HG03457 (cell line): ENCODE data around the gene UROC1.

Source experiments
- ATAC-seq: cut with Tn5 transposase; IDR thresholded peaks from one replicate; pipeline ENCODE4 v1.9.1; 2021; ENCODE audit warnings: moderate number of reproducible peaks; ENCODE audit not compliant: unreplicated experiment

UROC1 gene

DNA sequence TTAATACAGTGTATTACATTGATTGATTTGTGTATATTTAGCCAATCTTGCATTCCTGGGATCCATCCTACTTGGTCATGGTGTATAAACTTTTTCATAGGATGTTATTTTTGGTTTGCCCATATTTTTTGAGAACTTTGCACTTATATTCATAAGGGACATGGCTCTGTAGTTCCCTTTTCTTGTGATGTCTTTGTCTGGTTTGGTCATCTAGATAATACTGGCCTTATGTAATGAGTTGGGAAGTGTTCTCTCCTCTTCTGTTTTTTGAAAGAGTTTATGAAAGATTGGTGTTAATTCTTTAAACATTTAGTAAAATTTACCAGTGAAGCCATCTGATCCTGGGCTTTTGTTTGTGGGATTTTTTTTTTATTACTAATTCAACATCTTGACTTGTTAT lies 15.9 kb upstream of the UROC1 start:
- ATAC-seq = no peak

DNA sequence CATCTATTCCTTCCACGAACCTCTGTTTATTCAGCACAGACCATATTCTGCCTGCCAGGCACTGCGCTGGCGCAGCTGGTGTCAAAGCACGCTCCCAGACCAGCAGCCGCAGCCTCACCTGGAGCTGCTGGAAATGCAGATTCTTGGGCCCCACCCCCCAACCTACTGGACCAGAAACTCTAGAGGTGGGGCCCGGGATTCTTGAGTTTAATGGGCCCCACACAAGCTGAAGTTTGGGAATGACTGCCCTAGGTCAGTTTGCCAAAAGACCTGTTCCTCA lies 13.4 kb upstream of the UROC1 start:
- no peak for ATAC-seq

DNA sequence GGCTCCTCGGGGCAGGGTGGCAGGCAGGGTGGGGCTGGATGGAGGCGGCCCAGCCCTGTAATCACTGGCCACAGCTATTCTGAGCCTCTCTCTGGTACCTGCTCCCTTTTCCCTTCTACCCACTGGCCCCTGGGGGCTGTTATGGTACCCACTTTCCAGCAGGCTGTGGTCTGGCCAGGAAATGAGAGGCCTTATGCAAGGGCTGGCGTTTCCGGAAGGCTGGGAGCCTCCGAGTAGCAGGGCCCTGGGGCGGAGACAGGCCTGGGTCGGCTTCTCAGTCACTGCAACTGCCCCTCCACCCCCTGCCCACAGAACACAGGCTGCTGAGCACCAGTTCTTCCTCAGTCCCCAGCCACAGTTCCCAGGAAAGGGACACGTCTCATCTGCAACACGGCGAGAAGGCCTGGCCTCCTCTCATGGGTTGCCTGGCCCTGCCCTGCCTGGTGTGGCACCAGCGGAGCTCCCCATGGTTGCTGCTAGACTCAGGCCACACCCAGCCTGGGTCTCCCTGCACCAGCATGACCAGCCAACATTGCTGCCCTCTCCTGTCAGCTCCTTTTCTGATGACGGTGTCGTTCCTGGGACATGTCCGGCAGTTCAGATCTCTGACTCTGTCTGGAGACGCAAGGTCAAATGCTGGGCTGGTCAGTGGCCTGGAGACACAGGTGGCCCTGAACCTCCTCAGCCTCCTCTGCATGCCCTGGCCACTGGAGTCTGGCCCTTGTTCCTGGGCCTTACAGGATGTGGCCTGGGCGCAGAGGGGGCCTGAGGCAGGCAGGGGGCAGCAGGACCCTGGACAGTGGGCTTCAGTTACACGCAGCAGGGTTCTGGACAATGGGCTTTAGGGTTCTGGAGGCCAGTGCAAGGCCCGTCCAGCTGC lies 12.8 kb upstream of the UROC1 start:
- no peak for ATAC-seq

DNA sequence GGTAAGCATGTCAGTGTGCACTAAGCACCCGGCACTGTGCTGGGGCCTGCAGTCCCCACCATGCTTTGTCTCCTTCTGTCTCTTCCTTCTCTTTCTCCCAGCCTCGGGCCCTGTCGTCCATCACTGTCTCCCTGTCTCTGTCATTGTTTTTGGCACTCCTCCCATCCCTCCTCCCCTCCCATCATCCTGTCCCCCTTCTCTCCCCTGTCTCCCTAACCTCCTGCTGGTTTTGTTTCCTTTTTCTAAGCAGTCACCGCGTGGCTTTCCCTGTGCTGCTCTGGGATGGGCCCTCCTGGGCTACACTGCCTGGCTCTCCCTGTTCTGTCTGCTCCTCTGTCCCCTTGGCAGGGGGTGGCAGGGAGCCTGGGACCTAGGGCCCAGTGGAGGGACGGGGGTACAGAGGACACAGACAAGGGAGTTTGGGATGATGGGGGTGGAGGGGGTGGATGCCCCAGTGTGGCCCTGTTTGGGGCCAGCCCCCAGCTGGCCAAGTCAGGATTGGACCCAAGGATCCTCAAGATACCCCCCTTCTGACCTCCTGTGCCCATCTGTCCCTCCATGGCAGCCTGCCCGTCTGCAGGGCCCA lies 12.1 kb upstream of the UROC1 start:
- no peak for ATAC-seq

DNA sequence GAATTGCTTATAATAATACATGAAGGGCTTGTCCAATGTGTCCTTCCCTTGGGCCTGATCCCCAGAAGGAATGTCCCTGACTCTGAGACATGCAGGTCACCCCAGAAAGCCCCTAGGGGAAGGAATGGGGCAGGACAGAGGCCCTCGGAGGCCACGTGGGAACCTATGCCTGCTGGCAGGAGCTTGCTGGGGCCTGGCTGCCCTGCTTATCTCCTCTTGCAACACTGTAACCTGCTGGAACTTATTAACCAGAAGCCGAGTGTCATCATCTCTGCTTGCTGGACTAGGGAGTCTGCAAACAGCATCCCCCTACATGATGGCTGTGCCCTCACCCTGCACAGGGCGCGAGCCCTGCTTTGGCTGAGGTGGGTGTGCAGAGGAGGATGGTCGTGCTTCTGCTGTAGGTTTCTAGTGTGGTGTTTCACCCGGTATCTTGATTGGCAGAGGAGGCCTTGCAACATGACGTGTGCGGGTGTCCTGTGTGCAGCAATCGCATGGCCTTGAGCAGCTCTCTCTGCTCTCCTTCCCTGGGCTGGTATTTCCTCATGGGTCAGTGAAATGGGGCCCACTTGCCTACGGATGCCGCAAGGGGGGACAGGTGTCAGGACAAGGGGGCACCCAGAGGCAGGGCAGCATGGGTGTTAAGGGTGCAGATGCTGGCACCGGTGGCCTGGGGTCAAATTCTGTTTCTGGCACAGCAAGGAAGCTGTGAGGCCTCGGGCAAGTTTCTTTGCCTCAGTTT lies 11.4 kb upstream of the UROC1 start:
- no peak for ATAC-seq

DNA sequence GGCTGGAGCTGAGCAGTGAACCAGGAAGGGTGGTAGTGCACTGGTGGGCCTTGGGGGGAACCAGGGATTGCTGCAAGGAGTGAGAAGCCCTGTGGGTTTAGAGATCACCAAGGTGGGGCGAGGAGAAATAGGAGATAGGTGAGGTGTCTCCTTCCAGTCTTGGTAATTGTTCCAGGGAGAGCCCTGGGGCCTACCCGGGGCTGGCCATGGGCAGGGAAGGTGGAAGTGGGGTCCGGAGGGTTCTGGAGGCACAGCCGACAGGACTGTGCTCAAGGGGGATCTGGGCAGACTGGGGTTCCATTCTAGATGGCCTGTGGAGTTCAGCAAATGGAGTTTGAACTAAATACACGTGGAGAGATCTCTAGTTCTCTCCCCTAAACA lies 10.8 kb upstream of the UROC1 start:
- ATAC-seq = no peak

DNA sequence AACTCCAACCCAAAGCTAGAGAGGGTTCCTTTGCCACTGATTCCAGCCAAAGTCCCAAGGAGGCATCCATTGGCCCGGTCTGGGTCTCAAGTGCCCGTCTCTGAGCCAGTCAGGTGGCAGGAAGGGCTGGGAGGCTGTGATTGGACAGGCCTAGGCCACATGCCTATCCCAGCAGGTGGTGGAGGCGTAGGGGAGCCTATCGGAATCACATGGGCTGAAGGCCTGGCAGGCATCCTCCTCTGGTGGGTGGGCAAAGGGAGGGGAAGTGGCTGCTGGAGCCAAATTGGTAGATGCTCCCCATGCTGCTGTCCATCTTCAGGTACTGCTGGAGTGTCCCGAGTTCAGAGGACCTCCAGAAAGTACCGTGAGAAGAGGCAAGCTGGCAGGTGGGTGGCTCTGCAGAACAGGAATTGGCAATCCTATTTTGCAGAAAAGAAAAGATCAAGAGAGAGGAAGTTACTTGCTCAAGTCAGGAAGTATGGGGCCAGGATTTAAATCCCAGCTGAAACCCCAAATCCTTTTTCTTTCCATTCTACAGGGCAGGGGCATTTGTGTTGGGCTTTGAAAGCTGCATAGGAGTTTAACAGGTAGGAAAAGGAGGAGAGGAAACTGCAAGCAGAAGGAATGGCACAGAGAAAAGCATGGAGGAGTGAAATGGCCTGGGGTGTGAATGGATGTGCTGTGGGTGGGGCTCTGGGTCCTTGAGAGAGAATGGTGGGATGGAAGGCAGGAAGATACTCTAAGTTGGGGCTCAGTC lies 10.1 kb upstream of the UROC1 start:
- ATAC-seq = no peak

DNA sequence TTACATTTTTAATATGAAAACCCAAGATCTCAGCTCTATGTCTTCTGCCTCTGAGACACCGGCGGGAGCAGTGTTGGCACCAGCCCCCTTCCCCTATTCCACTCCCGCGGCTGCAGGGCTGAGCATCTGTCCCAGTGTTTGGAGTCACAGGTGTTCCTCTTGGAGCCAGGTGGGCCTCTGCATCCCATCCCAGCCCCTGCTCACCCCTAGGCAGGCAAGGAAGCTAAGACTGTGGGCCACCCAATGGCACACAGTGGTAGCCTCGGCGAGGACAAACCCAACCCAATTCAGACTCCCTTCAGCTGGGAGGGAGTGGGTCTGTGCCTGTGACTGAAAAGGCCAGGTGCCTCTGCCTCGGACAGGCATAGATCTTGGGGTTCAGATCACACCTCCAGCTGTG lies 9.4 kb upstream of the UROC1 start:
- no peak for ATAC-seq

DNA sequence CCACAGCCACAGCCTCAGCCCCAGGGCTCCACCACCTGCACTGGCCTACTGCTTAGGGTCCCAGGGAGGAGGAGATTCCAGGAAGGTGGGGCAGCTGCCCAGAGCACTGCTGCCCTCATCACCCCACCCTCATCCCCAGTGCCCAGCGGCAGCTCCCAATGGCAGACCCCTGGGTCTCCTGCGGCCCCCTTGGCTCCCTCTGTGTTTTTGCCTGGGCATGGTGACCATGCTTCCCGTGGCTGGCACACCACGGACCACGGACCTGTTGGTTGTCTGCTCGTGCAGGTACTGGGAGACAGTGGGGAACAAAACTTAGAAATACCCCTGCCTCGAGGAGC lies 9.1 kb upstream of the UROC1 start:
- ATAC-seq = no peak

DNA sequence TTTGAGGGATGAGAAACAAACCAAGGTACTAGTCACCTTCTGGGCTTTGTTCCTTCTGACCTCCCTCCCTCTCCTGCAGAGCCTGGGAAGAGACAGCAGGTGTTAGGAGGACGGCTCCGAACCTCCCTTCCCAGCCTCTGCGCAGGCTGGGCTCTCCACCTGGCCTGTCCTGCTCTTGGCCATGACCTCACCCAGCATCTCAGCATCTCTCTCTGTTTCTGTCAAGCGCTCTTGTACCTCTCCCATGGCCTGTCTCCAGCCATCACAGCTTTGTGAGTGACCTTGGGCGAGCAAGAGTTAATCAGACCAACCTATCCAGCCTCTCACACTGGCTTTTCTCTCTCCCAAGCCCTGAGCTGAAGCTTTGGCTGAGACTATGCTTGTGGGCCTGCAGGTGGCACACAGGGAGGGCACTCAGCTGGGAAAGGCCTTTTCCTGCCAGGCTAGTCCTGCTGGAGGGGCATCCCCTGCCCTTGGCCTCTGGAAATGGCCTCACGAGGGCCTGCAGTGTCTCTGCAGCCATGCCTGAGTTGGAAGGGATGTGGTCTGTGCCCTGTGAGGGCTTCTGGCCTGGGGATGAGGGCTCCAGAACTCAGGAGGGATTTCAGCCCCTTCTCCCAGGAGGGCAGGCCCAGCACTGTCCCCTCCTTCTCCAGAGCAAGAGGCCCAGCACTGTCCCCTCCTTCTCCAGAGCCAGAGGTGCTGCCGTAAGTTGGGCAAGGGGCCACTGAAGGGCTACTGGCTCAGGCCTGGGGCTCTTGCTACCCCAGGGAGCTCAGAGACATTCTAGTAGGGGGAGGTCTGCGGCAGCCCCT lies 8.5 kb upstream of the UROC1 start:
- ATAC-seq = no peak

DNA sequence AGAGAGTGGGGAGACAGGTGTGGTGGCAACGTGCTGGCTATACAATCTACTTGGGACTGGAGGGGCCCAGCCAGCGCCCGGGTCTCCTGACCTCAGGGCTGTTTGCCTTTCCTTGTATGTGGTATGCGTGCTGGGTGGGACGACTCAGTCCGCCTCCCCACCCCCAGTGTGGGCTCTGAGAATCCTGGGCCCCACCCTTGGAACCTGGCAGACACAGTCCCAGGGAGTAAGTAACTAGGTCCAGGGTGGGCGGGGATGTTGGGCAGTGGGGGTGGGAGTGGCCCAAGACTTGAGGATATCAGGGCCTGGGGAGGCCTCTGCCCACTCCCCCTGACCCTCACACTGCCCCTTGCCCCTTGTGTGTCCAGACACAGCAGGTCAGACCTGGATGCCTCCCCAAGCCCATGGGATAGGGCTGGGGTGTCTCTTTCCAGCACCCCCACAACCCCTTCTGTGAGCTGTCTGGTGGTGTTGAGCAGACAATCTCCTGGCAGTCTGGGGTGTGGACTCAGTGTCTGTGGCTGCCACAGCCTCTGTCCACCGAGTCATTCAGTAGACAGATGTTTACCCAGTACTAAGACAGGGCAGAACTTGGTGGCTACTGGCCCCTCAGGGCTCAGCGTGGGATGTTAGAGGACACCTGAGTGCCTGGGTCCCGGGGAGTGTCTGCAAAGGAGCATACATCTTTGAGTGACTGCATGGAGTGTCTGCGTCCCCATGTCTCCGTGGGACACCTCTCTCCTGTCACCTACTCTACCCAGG lies 7.7 kb upstream of the UROC1 start:
- no peak for ATAC-seq

DNA sequence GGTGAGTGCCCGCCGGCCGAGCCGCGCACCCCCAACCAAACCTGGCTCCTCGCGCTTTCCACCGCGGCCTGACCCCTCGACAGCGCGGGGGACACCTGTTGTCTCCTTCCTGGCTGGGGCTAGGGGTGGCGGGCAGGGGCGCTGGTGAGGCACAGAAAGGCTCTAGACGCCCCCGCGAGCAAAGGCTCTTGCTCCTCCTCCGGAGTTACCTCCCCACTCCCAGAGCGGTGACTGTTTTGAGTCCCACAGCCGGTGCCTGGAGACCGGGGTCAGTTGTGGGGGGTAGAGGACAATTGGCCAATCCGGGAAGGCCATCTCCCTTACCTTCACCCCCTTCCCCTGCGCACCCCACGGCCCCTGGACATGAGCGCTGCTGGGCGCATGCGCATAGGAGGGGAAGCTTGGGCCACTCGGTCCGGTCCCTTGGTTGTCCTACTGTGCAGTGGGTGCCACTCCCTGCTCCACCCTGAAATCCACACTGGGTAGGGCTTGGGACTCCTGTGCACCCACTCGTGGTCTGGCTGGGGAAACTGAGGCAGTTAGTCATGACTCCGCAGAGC lies 6.9 kb upstream of the UROC1 start:
- ATAC-seq = no peak

DNA sequence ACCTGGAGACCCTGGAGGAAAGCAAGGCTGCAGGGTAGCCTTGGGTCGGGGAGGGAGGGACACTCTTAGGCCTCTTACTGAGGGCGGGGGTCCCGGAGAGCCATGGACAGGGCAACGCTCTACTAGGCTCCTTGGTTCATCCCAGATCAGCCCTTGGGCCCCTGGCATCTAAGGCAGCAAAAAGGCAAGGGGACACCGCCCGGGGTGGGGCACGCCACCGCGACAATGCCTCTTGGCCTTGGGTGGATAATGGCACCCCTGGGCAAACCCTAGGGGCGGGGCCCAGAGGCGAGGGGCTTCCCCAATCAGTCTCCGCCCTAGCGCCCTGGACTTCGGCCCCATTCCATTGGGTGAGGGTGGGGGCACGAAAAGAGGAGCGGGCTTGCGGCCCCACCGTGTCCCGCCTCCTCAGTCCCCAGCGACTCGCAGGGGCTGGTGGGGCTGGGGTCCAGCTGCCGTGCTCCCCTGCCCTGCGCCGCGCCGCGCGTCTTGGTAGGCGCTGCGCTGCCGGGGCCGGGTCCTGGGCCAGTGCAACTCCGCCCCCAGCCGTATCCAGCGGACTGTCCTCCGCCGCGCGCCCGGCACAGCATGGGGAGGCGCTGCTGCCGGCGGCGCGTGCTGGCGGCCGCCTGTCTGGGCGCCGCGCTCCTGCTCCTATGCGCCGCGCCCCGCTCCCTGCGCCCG lies 6.3 kb upstream of the UROC1 start, which contains the start of gene CHST13:
Gene CHST13, plus strand, starts transcription at position 411 of the 684 bp plus-strand sequence. Its CDS starts 178 bp downstream, at position 589.
- no peak for ATAC-seq

DNA sequence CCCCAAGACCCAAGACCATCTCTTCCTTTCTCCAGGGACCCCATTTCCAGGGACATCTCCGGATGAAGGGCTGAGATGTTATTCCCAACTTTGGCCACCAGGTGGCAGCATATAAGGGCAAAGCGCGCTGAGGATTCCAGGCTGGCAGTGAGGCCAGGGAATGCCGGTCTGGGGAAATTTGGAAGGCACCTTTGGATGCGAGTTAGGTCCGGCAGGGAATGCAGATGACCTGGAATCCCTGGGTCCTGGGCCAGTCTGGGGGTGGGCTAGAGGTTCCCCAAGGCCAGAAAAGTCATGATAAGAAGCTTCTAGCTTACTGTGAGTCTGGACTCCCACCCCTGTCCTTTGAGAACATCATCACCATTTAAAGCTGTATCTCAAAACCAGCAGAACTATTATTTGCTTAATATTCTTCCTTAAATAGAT lies 4.8 kb upstream of the UROC1 start:
- ATAC-seq = no peak

DNA sequence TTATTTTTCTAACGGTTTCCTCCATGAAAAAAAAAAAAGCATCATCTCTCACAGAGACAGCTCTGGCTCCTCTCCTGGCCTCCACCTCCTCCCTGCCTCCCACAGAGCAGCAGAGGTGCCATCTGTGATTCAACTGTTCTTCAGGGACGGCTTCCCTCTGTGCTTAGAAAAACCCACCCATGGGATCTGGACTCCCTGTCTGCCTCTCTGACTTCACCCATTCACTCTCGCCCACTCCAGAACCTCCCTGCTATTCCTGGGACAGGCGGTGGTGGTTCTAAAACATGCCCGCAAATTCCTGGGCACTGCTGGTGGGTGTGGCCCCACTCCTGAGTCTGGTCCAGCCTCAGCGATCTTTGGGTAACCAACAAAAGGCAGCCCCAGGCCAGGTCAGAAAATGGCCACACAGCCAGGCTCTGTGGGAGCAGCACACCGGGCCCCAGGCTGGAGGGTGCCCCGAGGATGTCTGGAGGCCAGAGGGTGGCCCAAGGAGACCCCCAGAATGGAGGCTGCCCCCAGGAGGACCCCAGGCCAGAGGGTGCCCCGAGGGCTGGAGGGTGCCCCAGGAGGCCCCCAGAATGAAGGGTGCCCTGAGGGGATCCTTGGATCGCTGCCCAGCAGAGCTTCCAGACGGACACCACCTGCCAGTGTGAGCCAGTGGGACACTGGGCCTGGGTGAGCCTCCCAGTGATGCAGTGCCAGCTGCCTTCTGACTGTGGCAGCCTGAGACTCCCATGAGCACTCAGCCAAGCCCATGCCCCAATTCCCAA lies 3.7 kb upstream of the UROC1 start:
- no peak for ATAC-seq

DNA sequence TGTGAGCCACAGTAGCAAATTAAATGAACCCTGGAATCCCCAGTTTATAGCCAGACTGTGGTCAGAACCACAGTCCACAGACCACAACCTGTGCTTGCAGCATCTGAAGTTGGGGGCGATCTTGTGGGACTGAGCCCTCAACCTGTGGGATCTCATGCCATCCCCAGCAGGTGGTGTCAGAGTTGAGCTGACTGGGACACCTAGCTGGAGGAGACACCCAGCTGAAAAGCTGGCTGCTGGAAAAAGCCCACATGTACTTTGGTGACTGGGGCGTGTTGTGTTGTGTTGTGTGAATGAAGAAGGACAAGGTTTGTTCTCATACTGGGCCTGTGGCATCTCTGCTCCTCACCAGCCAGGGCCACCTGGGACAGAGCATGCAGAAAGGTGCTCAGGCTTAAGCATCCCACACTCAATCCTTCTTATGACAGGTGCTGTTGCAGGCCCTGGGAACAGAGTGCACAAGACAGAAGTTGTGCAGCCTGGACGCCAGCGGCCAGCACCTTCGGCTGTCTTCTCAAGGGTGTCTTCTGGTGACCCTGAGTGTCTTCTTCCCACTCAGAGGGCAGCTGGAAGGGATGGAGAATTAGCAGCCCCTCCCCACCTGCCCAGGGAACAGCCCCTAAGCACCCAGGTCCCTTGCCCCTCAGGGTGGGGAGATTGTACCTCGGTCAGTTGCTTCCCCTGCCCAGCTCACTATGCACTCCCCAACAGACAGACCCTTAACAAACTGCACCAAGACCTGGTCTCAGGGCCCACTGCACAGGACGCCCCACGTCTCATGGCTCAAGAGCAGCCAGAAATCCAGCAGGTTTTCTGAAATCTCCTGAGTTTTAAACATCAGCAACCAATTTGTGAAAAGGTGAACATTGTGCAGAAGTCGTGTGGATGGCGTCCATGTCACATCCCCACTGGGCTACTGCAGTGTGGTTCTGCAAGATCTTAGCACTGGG lies 2.2 kb upstream of the UROC1 start:
- ATAC-seq = no peak

DNA sequence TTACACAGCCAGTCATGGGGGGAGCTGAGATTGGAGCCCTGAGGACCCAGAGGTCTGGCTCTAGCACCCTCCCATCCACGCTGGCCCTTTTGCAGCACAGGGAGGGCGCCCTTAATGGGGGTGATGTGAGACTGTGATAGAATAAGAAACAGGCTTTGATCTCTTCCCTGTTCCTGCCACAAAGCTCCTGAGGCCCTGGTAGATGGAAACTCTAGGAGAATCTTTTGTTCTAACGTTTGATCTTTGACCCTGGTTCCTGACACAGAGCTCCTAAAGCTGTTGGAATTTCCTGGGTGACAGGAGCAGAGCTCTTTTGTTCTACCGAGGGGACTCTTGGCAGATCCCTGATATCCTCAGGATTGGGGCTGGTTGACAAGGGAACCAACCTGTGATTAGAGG lies 1.2 kb upstream of the UROC1 start:
- no peak for ATAC-seq
